B cell (primary cell): ENCODE data around the gene RAB3A. TPM values are rescaled to one million over a fixed set of nuclear protein-coding genes. Genes with fewer than 3 reads are reported as not detected.

Source experiments
- ATAC-seq: fragments of 200-7000 bp; cut with Tn5 transposase; one replicate; pipeline ENCODE4 v1.10.0; 2021; ENCODE audit warnings: low read depth, mild to moderate bottlenecking, moderate number of reproducible peaks, moderate library complexity
- CTCF ChIA-PET: fragments of 350-600 bp; sonication (Branson Sonifier 250); formaldehyde crosslinking; loops from one replicate; lab custom pipeline; 2021; ENCODE audit warnings: antibody characterized with exemption, inconsistent platforms; lab: Charles Lee
- POLR2A ChIA-PET: fragments of 350-600 bp; sonication (Branson Sonifier 250); formaldehyde crosslinking; loops from one replicate; lab custom pipeline; 2021; ENCODE audit warnings: antibody characterized with exemption; lab: Charles Lee
- DNase-seq: peaks from one replicate; pipeline ENCODE4 v3.0.0; 2013
- H2AFZ ChIP-seq: 2 replicates; pipeline ENCODE4 v1.6.1; 2012; ENCODE audit warnings: mild to moderate bottlenecking, low read depth, low read length; ENCODE audit not compliant: insufficient read depth, poor library complexity, severe bottlenecking
- H3K27ac ChIP-seq, 2 donors: 1 replicate in 1 of 2; 2 replicates in 1 of 2; pipeline ENCODE4 v1.5.1; 2012 to 2013; ENCODE audit warnings: low read length in 2 of 2, mild to moderate bottlenecking in 2 of 2, moderate library complexity in 1 of 2
- H3K27me3 ChIP-seq, 4 experiments: fragments of 200-600 bp in 1 of 4; sonication (generic) in 1 of 4; replicated peaks in 1 of 4; 1 replicate in 2 of 4; 2 replicates in 2 of 4; pipeline versions ENCODE4 v1.6.1 to v1.7.0; 2013 to 2016; ENCODE audit warnings: low read length in 3 of 4, mild to moderate bottlenecking in 2 of 4, mixed read lengths in 1 of 4, moderate library complexity in 1 of 4; ENCODE audit not compliant: insufficient read depth in 4 of 4, control insufficient read depth in 3 of 4; ENCODE audit errors: control extremely low read depth in 1 of 4
- H3K36me3 ChIP-seq, 2 experiments: replicated peaks in 1 of 2; 1 replicate in 1 of 2; 2 replicates in 1 of 2; pipeline versions ENCODE4 v1.6.1 to v1.7.1; 2013; ENCODE audit warnings: low read length in 1 of 2; ENCODE audit not compliant: insufficient read depth in 2 of 2, control insufficient read depth in 1 of 2; ENCODE audit errors: control extremely low read depth in 1 of 2, extremely low read depth in 1 of 2
- H3K4me1 ChIP-seq, 2 donors: fragments of 200-600 bp in 1 of 2; sonication (generic) in 1 of 2; 1 replicate in 1 of 2; 2 replicates in 1 of 2; pipeline versions ENCODE4 v1.5.1 to v1.6.1; 2013 to 2017; ENCODE audit warnings: low read length in 2 of 2; ENCODE audit not compliant: control insufficient read depth in 2 of 2, insufficient read depth in 2 of 2
- H3K4me2 ChIP-seq: replicated peaks from 2 replicates; pipeline ENCODE3; 2012; ENCODE audit warnings: mild to moderate bottlenecking, low read depth, low read length; ENCODE audit not compliant: poor library complexity, severe bottlenecking
- H3K4me3 ChIP-seq, 5 experiments: fragments of 200-600 bp in 1 of 5; sonication (generic) in 1 of 5; 1 replicate in 3 of 5; 2 replicates in 2 of 5; pipeline versions ENCODE4 v1.5.1 to v1.7.0; 2011 to 2016; ENCODE audit warnings: low read length in 4 of 5, mild to moderate bottlenecking in 4 of 5, low read depth in 2 of 5, control low read depth in 1 of 5, moderate library complexity in 1 of 5; ENCODE audit not compliant: insufficient read depth in 1 of 5; ENCODE audit errors: control extremely low read depth in 1 of 5, extremely low read depth in 1 of 5
- H3K79me2 ChIP-seq: fragments of 200-600 bp; sonication (generic); one replicate; pipeline ENCODE4 v1.6.0; 2016; ENCODE audit warnings: low read length; ENCODE audit not compliant: control insufficient read depth, insufficient read depth
- H3K9ac ChIP-seq: fragments of 200-600 bp; sonication (generic); 2 replicates; pipeline ENCODE4 v1.6.1; 2017; ENCODE audit warnings: mild to moderate bottlenecking, low read length, moderate library complexity
- H3K9me3 ChIP-seq, 3 donors: one replicate each; pipeline versions ENCODE4 v1.6.1 to v1.7.1; 2013; ENCODE audit warnings: low read length in 2 of 3; ENCODE audit not compliant: control insufficient read depth in 2 of 3, insufficient read depth in 1 of 3; ENCODE audit errors: control extremely low read depth in 1 of 3
- H4K20me1 ChIP-seq: 2 replicates; pipeline ENCODE4 v1.6.0; 2012; ENCODE audit warnings: mild to moderate bottlenecking, low read length; ENCODE audit not compliant: insufficient read depth, control insufficient read depth, poor library complexity, severe bottlenecking
- H3K27ac Mint-ChIP-seq: one replicate; pipeline ENCODE4 v1.8.0; 2021; ENCODE audit warnings: mixed read lengths
- H3K27me3 Mint-ChIP-seq: one replicate; pipeline ENCODE4 v1.8.0; 2021; ENCODE audit warnings: mixed read lengths
- H3K4me1 Mint-ChIP-seq: one replicate; pipeline ENCODE4 v1.8.0; 2021; ENCODE audit warnings: mixed read lengths
- H3K4me3 Mint-ChIP-seq: one replicate; pipeline ENCODE4 v1.8.0; 2021; ENCODE audit warnings: mixed read lengths
- H3K9me3 Mint-ChIP-seq: one replicate; pipeline ENCODE4 v1.8.0; 2022; ENCODE audit warnings: mixed read lengths; ENCODE audit not compliant: insufficient read depth
- EZH2 ChIP-seq: IDR thresholded peaks from 2 replicates; pipeline ENCODE4 v1.6.1; 2012; ENCODE audit warnings: borderline replicate concordance, low read depth, mild to moderate bottlenecking, moderate library complexity, low read length; ENCODE audit not compliant: insufficient read depth, poor library complexity, severe bottlenecking
- WGBS: methylation state at CpG from one replicate; pipeline ENCODE4 v1.1.5; 2013; ENCODE audit warnings: missing lambda C conversion rate; ENCODE audit not compliant: insufficient coverage; 5-methylcytosine and 5-hydroxymethylcytosine counted together
- intact Hi-C: fragments of 100-400 bp; cut with micrococcal nuclease; formaldehyde crosslinking; loops from one replicate; pipeline ENCODE4 v1.10.0; 2022
- polyA plus RNA-seq: library from polyadenylated mRNA; depleted of rRNA; stranded (reverse); fragments of >200 nt; gene quantifications from 2 replicates; pipeline ENCODE4 v1.2.3, GENCODE V29; 2012
- total RNA-seq, 2 donors: library from RNA; stranded (reverse); fragments of 120-200 nt in 1 of 2; gene quantifications; 1 replicate in 1 of 2; 2 replicates in 1 of 2; pipeline versions ENCODE4 v1.2.3 to v1.2.4, GENCODE V29; 2013 to 2022
- TF ChIP-seq, protein P1 (sequence below): fragments of 200-600 bp; IDR thresholded peaks from one replicate; pipeline ENCODE4 v1.8.0; 2022; ENCODE audit warnings: antibody characterized with exemption, mild to moderate bottlenecking

RAB3A gene
- total and polyA plus RNA-seq, 2 donors (not counting 1 experiment from before 2014, with no cell fraction given) = 7.7 to 10.4 TPM

DNA sequence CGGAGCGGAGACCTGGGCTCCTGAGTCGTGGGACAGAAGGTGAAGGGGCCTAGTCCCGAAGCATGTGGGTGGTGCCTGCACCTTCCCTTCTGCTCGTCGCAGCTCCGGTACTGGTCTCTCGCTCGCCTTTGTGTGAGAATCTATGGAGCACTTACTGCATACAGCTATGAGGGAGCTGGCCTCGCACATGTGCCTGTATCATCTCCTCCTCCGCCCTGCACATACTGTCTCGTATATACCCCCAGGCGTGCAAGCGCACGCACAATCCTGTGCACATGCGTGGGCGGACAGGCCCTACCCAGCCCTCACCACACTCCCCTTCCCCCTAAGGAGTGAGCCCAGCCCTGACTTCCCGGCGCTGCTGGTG lies 42.2 kb downstream of the RAB3A start:
- no peaks in the 10 kb centered on the region for H3K27me3 Mint-ChIP-seq
- POLR2A ChIA-PET = interaction anchor here (0.7 to 1.4 kb wide), 3 partner anchors 9 to 48 kb away, joined by 3 to 7 read pairs (median 3); no protein-coding TSS in a partner anchor
- no peaks in the 10 kb centered on the region for H3K27me3 ChIP-seq
- H3K4me2 ChIP-seq = peak overlapping the region; percentile 85
- H3K36me3 ChIP-seq = peaks cover 0 to 19% of the 10 kb centered on the region in 2 experiments
- DNase-seq (no peak), ATAC-seq (no peak)
- H3K4me3 Mint-ChIP-seq = peak overlapping the region; percentile 34
- peaks cover 13 to 19% of the 10 kb centered on the region in 2 donors for H3K4me1 ChIP-seq
- intact Hi-C loops = loop anchor here (1.0 kb wide), 2 partner anchors 8 to 12 kb away; partner anchors contain the start of genes IFI30 and PIK3R2
- H3K9me3 ChIP-seq = no peaks in the 10 kb centered on the region
- 78% methylated on average over 19 of the region's 19 CpGs for WGBS
- H3K4me1 Mint-ChIP-seq = peaks cover 9% of the 10 kb centered on the region
- no peak overlapping the region for H2AFZ ChIP-seq
- TF ChIP-seq, protein P1, sequence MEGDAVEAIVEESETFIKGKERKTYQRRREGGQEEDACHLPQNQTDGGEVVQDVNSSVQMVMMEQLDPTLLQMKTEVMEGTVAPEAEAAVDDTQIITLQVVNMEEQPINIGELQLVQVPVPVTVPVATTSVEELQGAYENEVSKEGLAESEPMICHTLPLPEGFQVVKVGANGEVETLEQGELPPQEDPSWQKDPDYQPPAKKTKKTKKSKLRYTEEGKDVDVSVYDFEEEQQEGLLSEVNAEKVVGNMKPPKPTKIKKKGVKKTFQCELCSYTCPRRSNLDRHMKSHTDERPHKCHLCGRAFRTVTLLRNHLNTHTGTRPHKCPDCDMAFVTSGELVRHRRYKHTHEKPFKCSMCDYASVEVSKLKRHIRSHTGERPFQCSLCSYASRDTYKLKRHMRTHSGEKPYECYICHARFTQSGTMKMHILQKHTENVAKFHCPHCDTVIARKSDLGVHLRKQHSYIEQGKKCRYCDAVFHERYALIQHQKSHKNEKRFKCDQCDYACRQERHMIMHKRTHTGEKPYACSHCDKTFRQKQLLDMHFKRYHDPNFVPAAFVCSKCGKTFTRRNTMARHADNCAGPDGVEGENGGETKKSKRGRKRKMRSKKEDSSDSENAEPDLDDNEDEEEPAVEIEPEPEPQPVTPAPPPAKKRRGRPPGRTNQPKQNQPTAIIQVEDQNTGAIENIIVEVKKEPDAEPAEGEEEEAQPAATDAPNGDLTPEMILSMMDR = peak; percentile 52
- TF ChIP-seq EZH2 = no peak
- no peak overlapping the region for H3K27ac ChIP-seq
- peak overlapping the region; percentile 20 for H3K27ac Mint-ChIP-seq
- H3K9me3 Mint-ChIP-seq = no peaks in the 10 kb centered on the region
- H3K4me3 ChIP-seq = peak overlapping the region in 2 of 5 experiments; percentile 8 to 17
- peak overlapping the region; percentile 35 for H3K9ac ChIP-seq
- CTCF ChIA-PET = interaction anchor here (0.5 to 2.0 kb wide), 13 partner anchors 9 to 169 kb away, joined by 3 to 13 read pairs (median 3); partner anchors contain the start of gene PIK3R2
- peaks cover 8% of the 10 kb centered on the region for H3K79me2 ChIP-seq
- H4K20me1 ChIP-seq = no peaks in the 10 kb centered on the region

DNA sequence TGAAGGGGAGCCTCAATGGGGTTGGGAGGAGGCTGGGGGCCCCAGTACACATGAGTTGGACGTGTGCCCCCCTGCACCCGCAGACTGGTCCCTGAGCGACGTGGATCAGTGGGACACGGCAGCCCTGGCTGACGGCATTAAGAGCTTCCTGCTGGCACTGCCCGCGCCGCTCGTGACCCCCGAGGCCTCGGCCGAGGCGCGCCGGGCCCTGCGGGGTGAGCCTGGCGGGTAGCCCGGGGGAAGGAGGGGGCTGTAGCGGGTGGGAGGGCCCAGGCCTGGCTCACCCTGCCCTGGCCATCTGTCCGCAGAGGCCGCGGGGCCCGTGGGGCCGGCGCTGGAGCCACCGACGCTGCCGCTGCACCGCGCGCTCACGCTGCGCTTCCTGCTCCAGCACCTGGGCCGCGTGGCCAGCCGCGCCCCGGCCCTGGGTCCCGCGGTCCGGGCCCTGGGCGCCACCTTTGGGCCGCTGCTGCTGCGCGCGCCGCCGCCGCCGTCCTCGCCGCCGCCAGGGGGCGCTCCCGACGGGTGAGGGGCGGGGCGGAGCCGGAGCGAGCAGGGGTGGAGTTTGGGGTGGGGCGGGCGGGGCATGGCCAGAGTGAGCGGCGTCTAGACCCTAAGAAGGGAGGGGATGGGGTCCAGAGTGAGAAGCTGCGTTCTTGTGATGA lies 42.7 kb downstream of the RAB3A start:
- intact Hi-C loops = loop anchor here (1.0 kb wide), 2 partner anchors 8 to 12 kb away; partner anchors contain the start of genes IFI30 and PIK3R2
- ATAC-seq (peak; percentile 97), DNase-seq (peak; percentile 90)
- Mint-ChIP-seq H3K27ac (peak overlapping the region; percentile 76), H3K9me3 (no peaks in the 10 kb centered on the region), H3K4me3 (peak overlapping the region; percentile 65), H3K4me1 (peaks cover 12% of the 10 kb centered on the region), H3K27me3 (no peaks in the 10 kb centered on the region)
- 6% methylated on average over 57 of the region's 66 CpGs for WGBS
- H3K27me3 ChIP-seq = no peaks in the 10 kb centered on the region
- H3K36me3 ChIP-seq = peaks cover 0 to 19% of the 10 kb centered on the region in 2 experiments
- ChIA-PET CTCF (interaction anchor here (0.6 to 2.0 kb wide), 14 partner anchors 8 to 169 kb away, joined by 3 to 13 read pairs (median 3); partner anchors contain the start of gene PIK3R2), POLR2A (interaction anchor here (0.7 to 1.4 kb wide), 6 partner anchors 10 to 220 kb away, joined by 3 to 7 read pairs (median 3); partner anchors contain the start of gene JUND)
- peak overlapping the region in 4 of 5 experiments; percentile 13 to 51 (median 40) for H3K4me3 ChIP-seq
- no peaks in the 10 kb centered on the region for H4K20me1 ChIP-seq
- H3K9ac ChIP-seq = peak overlapping the region; percentile 43
- H3K4me2 ChIP-seq = peak overlapping the region; percentile 85
- peaks cover 8% of the 10 kb centered on the region for H3K79me2 ChIP-seq
- peaks cover 13 to 19% of the 10 kb centered on the region in 2 donors for H3K4me1 ChIP-seq
- H3K9me3 ChIP-seq = no peaks in the 10 kb centered on the region
- TF ChIP-seq, protein P1 = peak; percentile 70
- TF ChIP-seq EZH2 = no peak
- no peak overlapping the region for H3K27ac ChIP-seq
- H2AFZ ChIP-seq = peak overlapping the region; percentile 65
